HCT116 (cell line): ENCODE data around the gene UNC5C.

ENCODE experiments used
- CEBPB ChIP-seq: IDR thresholded peaks from 2 replicates; pipeline ENCODE4 v1.6.1; 2012; ENCODE audit warnings: low read depth
- POLR2A ChIP-seq: IDR thresholded peaks from 2 replicates; pipeline ENCODE4 v1.7.0; 2011; ENCODE audit warnings: borderline replicate concordance; ENCODE audit not compliant: insufficient read depth, insufficient read length; ENCODE audit errors: extremely low read depth
- POLR2AphosphoS5 ChIP-seq: IDR thresholded peaks from 2 replicates; pipeline ENCODE4 v1.6.1; 2011; ENCODE audit warnings: mild to moderate bottlenecking, low read depth, low read length, moderate library complexity
- ZNF274 ChIP-seq: fragments of 200-500 bp; sonication (Bioruptor generic); IDR thresholded peaks from 2 replicates; pipeline ENCODE4 v1.6.1; 2014; ENCODE audit warnings: mild to moderate bottlenecking, low read depth, low read length, inconsistent platforms
- TF ChIP-seq, protein P1 (sequence below), 3 experiments: fragments of 200-600 bp in 1 of 3; sonication (generic) in 1 of 3; IDR thresholded peaks in 2 of 3; conservative IDR thresholded peaks in 1 of 3; 2 replicates each; pipeline ENCODE4 v1.5.1; 2012 to 2017; ENCODE audit warnings: low read depth in 2 of 3, low read length in 2 of 3, antibody characterized with exemption in 1 of 3, borderline replicate concordance in 1 of 3, control low read depth in 1 of 3, mild to moderate bottlenecking in 1 of 3, mixed read lengths in 1 of 3, mixed run types in 1 of 3, moderate library complexity in 1 of 3; ENCODE audit not compliant: insufficient read depth in 1 of 3

- TF ChIP-seq POLR2AphosphoS5 (no peak), CEBPB (no peak), ZNF274 (no peak), POLR2A (no peak)
- TF ChIP-seq, protein P1, sequence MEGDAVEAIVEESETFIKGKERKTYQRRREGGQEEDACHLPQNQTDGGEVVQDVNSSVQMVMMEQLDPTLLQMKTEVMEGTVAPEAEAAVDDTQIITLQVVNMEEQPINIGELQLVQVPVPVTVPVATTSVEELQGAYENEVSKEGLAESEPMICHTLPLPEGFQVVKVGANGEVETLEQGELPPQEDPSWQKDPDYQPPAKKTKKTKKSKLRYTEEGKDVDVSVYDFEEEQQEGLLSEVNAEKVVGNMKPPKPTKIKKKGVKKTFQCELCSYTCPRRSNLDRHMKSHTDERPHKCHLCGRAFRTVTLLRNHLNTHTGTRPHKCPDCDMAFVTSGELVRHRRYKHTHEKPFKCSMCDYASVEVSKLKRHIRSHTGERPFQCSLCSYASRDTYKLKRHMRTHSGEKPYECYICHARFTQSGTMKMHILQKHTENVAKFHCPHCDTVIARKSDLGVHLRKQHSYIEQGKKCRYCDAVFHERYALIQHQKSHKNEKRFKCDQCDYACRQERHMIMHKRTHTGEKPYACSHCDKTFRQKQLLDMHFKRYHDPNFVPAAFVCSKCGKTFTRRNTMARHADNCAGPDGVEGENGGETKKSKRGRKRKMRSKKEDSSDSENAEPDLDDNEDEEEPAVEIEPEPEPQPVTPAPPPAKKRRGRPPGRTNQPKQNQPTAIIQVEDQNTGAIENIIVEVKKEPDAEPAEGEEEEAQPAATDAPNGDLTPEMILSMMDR (IDR thresholded peaks at IDR 0.05 in 2 of 3, conservative IDR thresholded peaks at IDR 0.05 in 1 of 3; ENCODE audit: borderline replicate concordance in 1 of 3, insufficient read depth in 1 of 3, low read depth in 2 of 3, low read length in 2 of 3): no peak
These were observed 11.6 kb downstream of the UNC5C start for GRCh38 chr4:95537191-95537590.
